Measurements from ENCODE around the gene TMEM130.
A peak's percentile ranks its signal among the peaks of the same experiment; 100 is the strongest.

Gene TMEM130

GRCh38 chr7:98840722-98841121 is 29.1 kb downstream of the TMEM130 start:
- DNase-seq = no peak

DNA sequence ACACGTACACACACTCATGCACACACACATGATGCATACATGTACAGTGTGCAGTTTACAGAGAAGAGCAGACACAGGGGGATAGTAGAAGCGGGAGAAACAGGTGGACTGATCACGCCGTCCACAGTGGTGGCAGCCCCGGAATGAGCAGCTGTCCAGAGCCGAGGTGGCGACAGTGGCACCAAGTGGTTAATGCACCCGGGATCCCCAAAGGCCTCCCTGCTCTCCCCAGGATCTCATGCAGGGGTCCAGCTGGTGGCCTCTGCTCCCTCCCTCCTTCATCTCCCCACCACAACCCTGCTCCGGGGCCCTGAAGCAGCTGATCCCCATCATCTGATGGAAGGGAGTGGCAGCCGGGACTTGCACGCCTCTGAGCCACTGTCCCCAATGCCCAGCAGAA is 29.7 kb downstream of the TMEM130 start:
- no peak for DNase-seq

DNA sequence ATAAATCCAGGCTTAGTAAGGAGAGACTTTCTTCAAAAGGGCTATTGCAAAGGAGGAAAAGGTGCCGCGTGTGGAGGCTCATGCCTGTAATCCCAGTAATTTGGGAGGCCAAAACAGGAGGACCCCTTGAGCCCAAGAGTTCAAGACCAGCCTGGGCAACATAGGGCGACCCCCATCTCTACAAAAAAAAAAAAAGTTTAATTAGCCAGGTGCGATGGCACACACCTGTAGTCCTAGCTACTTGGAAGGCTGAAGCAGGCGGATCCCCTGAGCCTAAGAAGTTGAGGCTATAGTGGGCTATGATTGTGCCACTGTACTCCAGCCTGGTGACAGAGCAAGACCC is 32.2 kb downstream of the TMEM130 start:
- no peak for DNase-seq

GRCh38 chr7:98836811-98837629 is 32.8 kb downstream of the TMEM130 start:
- DNase-seq = peak; percentile 95

GRCh38 chr7:98834949-98835348 is 34.9 kb downstream of the TMEM130 start:
- no peak for DNase-seq

DNA sequence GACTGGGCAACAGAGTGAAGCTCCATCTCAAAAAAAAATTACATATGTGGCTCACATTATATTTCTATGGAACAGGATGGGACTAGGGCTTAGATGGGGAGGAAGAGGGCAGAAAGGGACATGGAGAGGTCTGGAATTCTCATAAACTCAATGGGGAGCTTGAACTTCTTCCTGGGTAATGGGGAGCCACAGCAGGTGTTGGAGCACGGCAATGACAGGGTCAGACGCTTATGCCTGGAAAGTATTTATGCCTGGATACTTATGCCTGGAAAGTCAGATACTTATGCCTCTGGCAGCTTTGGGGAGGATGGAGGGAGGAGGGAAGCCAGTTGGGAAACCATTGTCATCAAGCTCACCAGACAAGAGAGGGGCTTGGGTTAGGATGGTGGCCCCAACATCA is 36.8 kb downstream of the TMEM130 start:
- DNase-seq = no peak

DNA sequence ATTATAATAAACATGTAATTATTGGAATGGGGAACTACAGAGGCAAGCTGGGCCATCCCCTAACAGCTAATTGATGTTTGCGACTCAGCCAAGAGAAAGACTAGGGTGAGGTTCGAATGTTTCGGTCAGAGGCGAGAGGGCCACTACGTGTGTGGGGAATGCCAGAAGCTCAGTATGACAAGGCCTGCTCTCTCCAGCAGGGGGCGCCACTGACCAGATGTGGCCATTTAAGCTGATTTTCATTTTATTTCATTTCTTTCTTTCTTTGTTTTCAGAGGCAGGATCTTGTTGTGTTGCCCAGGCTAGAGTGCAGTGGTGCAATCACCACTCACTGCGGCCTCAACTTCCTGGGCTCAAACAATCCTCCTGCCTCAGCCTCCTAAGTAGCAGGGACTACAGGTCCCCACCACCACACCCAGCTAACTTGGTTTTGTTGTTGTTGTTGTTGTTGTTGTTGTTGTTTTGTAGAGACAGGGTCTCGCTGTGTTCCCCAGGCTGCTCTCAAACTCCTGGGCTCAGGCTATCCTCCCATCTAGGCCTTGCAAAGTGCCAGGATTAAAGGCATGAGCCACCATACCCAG is 38.1 kb downstream of the TMEM130 start:
- no peak for DNase-seq

- DNase-seq = no peak
These were observed 38.8 kb downstream of the TMEM130 start for GRCh38 chr7:98830972-98831548.

- no peak for DNase-seq
These were observed 41.4 kb downstream of the TMEM130 start for GRCh38 chr7:98828368-98828767.

GRCh38 chr7:98827258-98827657 is 42.6 kb downstream of the TMEM130 start:
- DNase-seq = peak; percentile 59

DNA sequence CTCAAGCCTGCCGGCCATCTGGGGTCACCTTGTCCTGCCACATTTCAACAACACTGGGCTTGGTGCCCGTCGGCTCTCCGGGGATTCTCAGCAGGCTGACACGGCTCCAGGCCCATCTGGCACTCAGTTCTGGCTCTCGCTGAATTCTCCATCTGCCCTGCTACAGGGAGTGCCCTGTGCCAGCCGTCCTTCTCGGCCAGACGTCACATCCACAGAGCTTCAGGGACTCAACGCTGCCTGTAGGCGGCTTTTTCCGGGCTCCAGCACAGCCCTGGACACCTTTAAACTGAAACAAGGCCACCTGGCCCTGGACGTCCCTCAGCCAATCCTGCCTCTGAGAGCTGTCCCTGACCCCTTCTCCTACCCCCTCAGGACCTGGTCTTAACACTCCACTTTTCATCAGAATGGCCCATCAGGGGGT is 43.0 kb downstream of the TMEM130 start:
- peak; percentile 100 for DNase-seq

GRCh38 chr7:98826387-98826786 is 43.4 kb downstream of the TMEM130 start:
- no peak for DNase-seq

- no peak for DNase-seq
These were observed 46.6 kb downstream of the TMEM130 start for GRCh38 chr7:98823226-98823625.

GRCh38 chr7:98821348-98821747 is 48.5 kb downstream of the TMEM130 start:
- DNase-seq = no peak

GRCh38 chr7:98816967-98817710 is 52.7 kb downstream of the TMEM130 start:
- no peak for DNase-seq

- DNase-seq = no peak
These were observed 53.6 kb downstream of the TMEM130 start for GRCh38 chr7:98816241-98816640.

DNA sequence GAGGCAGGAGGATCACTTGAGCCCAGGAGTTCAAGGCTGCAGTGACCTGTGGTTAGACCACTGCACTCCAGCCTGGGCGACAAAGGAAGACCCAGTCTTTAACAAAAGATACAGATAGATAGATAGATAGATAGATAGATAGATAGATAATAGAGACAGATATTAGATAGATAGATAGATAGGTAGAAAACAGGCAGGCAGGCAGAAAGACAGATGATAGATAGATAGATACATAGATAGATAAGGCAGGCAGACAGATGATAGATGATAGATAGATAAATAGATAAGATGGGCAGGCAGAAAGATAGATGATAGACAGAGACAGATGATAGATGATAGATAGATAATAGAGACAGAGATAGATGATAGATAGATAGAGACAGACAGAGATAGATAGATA is 54.5 kb downstream of the TMEM130 start:
- DNase-seq = no peak

GRCh38 chr7:98811299-98811698 is 58.5 kb downstream of the TMEM130 start:
- DNase-seq = no peak

- DNase-seq = peak; percentile 98
These were observed 59.5 kb downstream of the TMEM130 start for GRCh38 chr7:98810153-98810802.

DNA sequence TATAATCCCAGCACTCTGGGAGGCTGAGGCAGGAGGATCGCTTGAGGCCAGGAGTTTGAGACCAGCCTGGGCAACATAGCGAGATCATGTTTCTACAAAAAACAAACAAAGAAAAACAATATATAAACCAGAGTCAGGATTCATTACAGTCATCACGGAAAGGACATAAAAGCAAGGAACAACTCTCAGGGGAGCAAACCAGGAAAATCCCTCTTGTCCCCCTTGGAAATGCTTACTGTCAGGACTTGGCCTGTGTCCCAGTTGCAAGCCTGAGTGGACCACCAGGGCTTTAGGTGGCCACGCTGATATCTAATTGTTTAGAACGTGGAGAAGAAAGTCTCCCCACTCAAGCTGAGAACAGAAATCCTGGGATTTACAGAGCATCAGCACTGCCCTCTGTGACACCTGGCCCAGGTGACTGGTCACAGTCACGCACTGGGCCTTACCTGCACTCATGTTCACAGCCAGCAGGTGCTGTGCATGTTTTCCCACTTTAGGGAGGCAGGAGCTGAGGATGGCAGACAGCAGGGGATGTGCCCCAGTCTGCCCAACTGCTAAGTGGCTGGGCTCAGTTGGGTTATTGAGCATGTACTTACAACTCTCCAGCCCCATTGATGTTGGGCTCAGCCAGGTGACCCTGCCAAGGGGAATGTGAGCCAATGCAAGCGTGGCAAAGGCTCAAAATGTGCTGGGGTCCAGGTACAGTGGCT is 60.9 kb downstream of the TMEM130 start:
- peak; percentile 27 for DNase-seq

DNA sequence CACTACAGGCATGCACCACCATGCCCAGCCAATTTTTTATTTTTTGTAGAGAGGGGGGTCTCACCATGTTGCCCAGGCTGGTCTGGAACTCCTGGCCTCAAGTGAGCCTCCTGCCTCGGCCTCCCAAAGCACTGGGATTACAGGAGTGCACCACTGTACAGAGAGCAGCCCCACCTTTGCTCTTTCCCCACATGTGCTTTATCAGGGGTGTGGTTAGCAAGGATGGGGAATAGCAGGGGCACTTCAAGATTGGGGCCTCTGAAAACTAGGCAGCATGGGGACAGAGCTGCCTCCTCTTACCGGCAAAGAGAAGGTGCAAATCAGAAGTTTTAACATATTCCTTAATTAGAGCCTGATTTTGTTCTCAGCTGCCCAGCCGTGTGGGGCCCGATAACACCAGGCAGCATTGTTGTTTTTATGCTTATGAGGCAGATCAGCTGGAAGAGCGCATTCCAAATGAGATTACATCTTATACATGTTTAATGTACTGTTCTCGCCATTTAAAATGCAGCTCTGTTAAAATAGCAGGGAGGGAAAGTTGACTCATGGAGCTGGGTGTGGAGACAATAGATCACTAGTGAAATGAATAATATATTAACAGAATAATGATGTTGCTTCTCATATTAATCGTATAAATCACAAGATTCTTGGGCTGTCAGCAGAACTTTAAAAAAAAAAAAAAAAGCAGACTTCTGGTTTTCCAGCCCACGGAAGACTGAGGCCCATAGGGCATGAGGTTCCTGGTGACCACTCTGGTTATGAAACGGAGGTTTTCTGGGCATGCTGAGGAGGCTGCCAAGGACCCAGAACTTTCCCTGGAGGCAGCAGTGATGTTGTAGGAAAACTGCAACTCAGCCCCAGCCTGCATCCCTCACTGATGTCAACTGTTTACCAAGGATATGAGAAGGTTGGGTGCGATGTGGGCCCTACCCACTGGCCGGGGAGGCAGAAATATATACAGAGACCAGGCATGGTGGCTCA is 62.5 kb downstream of the TMEM130 start:
- no peak for DNase-seq

Data from NCI-H2171 treated with DMSO at 0.1 percent for 48 hours (cell line).